ENCODE measurements around the gene NFYB.

Gene NFYB

DNA sequence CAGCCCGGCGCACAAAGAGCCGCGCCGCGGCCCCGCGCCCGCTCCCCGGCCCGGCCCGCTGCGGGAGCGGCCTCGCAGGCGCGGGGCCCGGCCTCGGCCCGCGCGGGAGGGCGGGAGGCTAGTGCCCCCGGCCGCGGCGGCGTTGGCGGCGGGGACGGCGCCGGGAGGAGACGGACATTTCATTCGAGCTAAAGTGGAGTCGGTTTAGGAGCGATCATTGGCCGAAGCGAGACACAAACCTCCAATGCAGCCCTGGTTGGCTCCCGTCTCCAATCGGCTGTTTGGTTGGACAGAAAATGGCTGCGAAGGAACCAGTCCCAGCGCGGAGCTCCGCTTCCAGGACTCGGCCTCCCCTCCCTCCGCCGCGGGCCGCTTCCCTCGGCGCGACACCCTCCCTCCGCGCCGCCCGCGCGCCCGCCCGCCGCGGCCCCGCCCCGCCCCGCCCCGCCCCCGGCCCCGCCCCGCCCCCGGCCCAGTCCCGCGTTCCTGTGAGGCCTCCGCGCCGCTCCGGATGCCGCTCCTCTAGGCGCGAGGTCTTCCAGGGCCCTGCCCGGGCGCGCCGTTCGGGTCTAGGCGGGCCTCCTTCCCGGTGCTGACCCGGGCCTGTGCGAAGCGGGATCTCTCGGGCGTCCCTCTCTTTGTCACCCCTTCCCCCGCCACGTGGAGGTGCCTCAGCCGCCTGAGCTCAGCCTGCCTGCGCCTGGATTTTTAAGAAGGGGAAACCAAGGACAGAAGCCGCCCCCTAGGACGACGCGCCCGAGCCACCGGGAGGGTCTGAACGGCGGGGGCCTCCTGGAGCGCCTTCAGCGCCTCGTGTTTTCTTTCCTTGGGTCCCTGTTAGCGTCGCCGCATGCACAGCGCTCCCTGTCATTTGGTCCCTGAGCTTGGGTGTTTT, at the start of gene NFYB:
Gene NFYB, minus strand, starts transcription at position 309 of the 895 bp plus-strand sequence. CDS start 2,757 bp downstream, outside the sequence.
- Histone ChIP-seq H3K4me2 (peak within 1 kb of the TSS; percentile 83 to 94 (median 89)), H3K27me3 (no peaks in the 10 kb centered on the region), H3K36me3 (peaks cover under 1 to 20% (median 14%) of the 10 kb centered on the region in 11 experiments; a peak in 14 of 22 replicates), H3K27ac (peak within 1 kb of the TSS; percentile 92 to 100 (median 99)), H3K9ac (peak within 1 kb of the TSS; percentile 96 to 100 (median 99)), H3K4me1 (peaks cover 33 to 46% (median 38%) of the 10 kb centered on the region in 10 experiments), H3K4me3 (peak within 1 kb of the TSS; percentile 82 to 97 (median 86)), H4K20me1 (peaks cover 0 to under 1% (median 0%) of the 10 kb centered on the region in 11 experiments; a peak in 2 of 22 replicates), H3K9me3 (replicated peaks in 1 of 11) (no peaks in the 10 kb centered on the region)
- TF ChIP-seq Cebpa-rat (IDR thresholded peaks at IDR 0.05) = no peak

DNA sequence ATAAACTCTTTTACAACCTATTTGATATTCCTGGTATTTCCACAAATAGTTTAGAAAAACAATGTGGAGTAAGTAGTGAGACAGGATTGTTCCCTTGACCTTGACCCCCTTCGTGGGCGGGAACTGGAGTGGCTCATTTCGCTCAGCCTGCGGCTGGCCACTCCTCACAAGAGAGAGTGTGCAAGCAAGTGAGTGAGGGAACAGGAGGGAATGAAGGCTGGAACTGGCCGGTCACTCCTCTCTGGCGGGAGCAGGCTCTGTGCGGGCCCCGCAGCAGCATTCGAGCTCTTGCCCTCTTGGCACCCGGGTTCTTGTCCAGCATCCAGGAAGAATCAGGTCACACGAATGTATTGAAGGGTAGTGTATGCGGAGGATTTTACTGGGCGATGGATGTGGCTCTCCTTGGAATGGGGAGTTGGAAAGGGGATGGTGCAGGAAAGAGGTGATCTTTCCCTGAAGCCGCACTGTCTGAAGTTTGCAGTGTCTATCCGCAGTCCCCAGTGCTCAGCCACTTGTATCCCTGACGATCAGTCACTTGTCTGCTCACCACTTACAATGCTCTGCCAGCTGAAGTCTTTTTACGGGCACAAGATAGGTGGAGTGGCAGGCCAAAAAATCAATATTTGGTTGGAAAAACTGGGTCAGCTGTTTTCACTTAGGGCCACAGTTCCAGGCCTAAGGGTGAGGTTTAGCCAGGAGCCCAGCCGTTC, 49.6 kb upstream of the NFYB start:
- H3K36me3 ChIP-seq = peaks cover 0 to 14% (median 0%) of the 10 kb centered on the region in 11 experiments; a peak in 5 of 22 replicates
- no peak overlapping the region for H3K4me3 ChIP-seq
- peaks cover 6 to 16% (median 9%) of the 10 kb centered on the region in 10 experiments; a peak in 16 of 20 replicates for H3K4me1 ChIP-seq
- no peak for TF ChIP-seq Cebpa-rat (IDR thresholded peaks at IDR 0.05)
- no peak overlapping the region for H3K4me2 ChIP-seq
- peaks cover 30 to 50% (median 36%) of the 10 kb centered on the region in 11 experiments for H3K9me3 ChIP-seq (replicated peaks in 1 of 11)
- no peak overlapping the region for H3K9ac ChIP-seq
- no peaks in the 10 kb centered on the region for H3K27me3 ChIP-seq
- no peaks in the 10 kb centered on the region for H4K20me1 ChIP-seq
- H3K27ac ChIP-seq = no peak overlapping the region

DNA sequence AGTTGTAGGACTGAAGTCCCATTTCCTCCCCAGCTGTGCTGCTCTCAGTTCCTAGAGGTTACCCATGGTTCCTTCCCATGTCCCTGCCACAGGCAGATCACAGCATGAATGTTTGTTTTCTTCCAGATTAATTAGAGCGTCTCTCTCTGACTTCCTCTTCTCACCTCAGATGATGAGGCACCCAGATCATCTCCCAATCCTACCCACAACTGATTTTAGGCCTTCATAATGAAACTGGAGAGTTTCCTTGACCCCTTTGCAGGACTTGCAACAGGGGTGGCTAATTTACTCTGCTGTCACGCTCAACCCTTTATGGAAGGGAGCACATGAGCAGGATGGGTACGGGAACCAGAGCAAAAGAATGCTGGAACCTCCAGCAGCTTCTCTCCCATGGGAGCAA, 45.4 kb upstream of the NFYB start:
- H3K9ac ChIP-seq = no peak overlapping the region
- peaks cover 37 to 61% (median 47%) of the 10 kb centered on the region in 11 experiments for H3K9me3 ChIP-seq (replicated peaks in 1 of 11)
- H3K4me3 ChIP-seq = peak overlapping the region in 7 of 10 experiments; percentile 1 to 33 (median 24); a peak in 9 of 20 replicates
- H3K4me2 ChIP-seq = peak overlapping the region; percentile 12 to 48 (median 22); a peak in 15 of 22 replicates
- H4K20me1 ChIP-seq = no peaks in the 10 kb centered on the region
- peaks cover 9 to 28% (median 16%) of the 10 kb centered on the region in 10 experiments for H3K4me1 ChIP-seq
- peaks cover 0 to 14% (median 0%) of the 10 kb centered on the region in 11 experiments; a peak in 5 of 22 replicates for H3K36me3 ChIP-seq
- peak overlapping the region in 6 of 11 experiments; percentile 32 to 53 (median 39); a peak in 10 of 22 replicates for H3K27ac ChIP-seq
- TF ChIP-seq Cebpa-rat (IDR thresholded peaks at IDR 0.05) = no peak
- no peaks in the 10 kb centered on the region for H3K27me3 ChIP-seq

DNA sequence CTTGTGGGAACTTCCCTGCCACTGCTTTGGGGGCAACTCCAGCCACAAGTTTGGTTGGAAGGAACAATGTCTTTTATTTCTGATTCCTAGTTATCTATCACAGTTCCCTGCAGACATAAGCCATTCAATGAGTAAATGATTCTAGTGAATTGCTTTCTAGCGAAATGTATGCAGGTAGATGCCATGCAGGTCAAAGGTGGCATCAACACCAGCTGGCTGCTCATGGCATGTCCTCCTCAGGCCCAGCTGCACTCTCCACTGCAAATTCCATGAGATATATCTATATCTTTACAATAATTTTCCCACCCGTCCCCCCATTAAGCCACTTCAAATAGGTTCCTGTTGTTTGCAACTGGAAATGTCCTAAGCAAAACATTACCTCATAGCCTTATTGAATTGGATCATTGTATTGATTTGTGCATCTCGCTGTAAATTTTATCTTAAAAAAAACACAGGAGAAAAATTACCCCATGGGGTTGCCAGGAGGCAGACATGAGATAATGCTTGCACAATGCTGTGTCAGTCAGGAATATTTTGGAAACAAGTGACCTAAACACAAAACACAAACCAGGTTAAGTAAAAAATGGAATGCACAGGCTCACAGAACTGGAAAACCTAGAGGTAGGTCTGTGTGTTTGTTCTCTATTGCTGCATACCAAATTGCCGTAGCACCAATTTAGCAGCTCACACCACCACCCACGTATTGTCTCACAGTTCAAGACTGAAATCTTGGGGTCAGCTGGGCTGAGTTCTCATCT, 44.8 kb upstream of the NFYB start:
- Histone ChIP-seq H3K4me2 (peak overlapping the region; percentile 12 to 48 (median 22); a peak in 14 of 22 replicates), H3K9ac (no peak overlapping the region), H3K4me3 (0 out of 20 replicates have a peak overlapping the region, but pooled peaks of 1 of the 10 experiments have one; percentile 6), H3K9me3 (replicated peaks in 1 of 11) (peaks cover 37 to 58% (median 47%) of the 10 kb centered on the region in 11 experiments), H3K27me3 (no peaks in the 10 kb centered on the region), H4K20me1 (no peaks in the 10 kb centered on the region), H3K27ac (peak overlapping the region in 6 of 11 experiments; percentile 4 to 53 (median 38); a peak in 7 of 22 replicates), H3K4me1 (peaks cover 14 to 35% (median 21%) of the 10 kb centered on the region in 10 experiments), H3K36me3 (peaks cover 0 to 14% (median 0%) of the 10 kb centered on the region in 11 experiments; a peak in 5 of 22 replicates)
- no peak for TF ChIP-seq Cebpa-rat (IDR thresholded peaks at IDR 0.05)

DNA sequence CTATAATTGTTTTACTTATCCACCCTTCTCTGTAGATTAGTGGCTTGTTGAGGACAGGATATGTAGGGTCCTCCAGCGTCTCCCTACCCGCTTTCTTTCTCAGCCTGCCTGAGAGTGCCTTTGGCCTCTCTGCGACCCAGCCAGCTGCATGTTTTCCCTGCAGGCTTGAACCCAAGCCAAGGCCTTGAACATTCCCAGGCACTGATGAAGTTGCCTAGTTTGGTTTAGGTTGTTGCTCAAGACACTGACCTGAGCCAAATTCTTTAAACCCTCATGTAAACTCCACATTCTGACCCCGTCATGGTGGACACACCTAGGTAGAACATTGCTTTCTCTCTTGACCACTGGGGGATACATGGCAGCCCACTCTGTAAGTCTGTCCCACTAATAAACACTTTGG, 44.1 kb upstream of the NFYB start:
- TF ChIP-seq Cebpa-rat (IDR thresholded peaks at IDR 0.05) = no peak
- no peak overlapping the region for H3K4me3 ChIP-seq
- H3K9ac ChIP-seq = no peak overlapping the region
- 0 out of 22 replicates have a peak overlapping the region, but pooled peaks of 1 of the 11 experiments have one; percentile 11 for H3K27ac ChIP-seq
- no peaks in the 10 kb centered on the region for H4K20me1 ChIP-seq
- no peak overlapping the region for H3K4me2 ChIP-seq
- peaks cover 32 to 53% (median 43%) of the 10 kb centered on the region in 11 experiments for H3K9me3 ChIP-seq (replicated peaks in 1 of 11)
- no peaks in the 10 kb centered on the region for H3K27me3 ChIP-seq
- peaks cover 17 to 41% (median 28%) of the 10 kb centered on the region in 10 experiments for H3K4me1 ChIP-seq
- peaks cover 0 to 14% (median 0%) of the 10 kb centered on the region in 11 experiments; a peak in 5 of 22 replicates for H3K36me3 ChIP-seq

DNA sequence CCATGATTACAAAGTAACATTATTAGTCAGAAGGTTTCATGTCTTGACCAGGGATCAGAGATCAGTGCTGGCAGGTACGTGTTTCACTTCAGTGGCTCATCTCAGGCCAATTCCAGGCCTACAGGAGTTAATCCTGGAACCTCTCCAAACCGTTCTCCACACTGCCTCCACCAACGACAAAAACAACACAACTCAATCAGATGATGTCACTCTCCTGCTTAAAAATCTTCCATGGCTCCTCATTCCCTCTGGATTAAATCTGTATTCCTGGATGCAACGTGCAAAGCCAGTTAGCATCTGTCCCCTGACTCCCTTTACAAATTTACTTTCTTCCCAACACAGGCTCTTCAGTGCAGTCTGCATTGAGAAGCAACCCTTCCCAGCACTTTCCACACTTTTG, 43.3 kb upstream of the NFYB start:
- Histone ChIP-seq H3K27ac (no peak overlapping the region), H4K20me1 (no peaks in the 10 kb centered on the region), H3K9me3 (replicated peaks in 1 of 11) (peaks cover 32 to 49% (median 43%) of the 10 kb centered on the region in 11 experiments), H3K36me3 (peaks cover 0 to 14% (median 0%) of the 10 kb centered on the region in 11 experiments; a peak in 5 of 22 replicates), H3K4me3 (no peak overlapping the region), H3K9ac (no peak overlapping the region), H3K4me1 (peaks cover 17 to 50% (median 34%) of the 10 kb centered on the region in 10 experiments), H3K4me2 (no peak overlapping the region), H3K27me3 (no peaks in the 10 kb centered on the region)
- no peak for TF ChIP-seq Cebpa-rat (IDR thresholded peaks at IDR 0.05)

DNA sequence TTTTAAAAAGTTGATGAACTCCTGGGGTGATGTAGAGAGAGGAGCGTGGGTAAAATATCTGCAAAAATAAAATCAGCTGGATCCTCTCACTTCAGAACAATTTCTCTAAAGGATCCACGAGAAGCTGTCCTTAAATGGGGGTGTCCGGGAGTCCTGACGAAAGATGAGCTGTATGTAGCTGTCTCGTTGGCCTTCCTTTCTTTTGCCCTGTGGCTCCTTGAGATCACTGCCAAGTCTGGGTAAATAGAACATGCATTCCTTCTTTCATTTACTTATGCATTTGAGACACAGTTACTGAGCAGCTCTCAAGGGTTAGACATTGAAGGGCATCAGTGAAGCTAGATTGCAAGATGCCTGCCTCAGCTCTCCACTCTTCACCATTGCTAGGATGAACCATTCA, 42.4 kb upstream of the NFYB start:
- Histone ChIP-seq H3K4me2 (no peak overlapping the region), H3K4me1 (peaks cover 17 to 59% (median 39%) of the 10 kb centered on the region in 10 experiments), H3K36me3 (peaks cover 0 to 14% (median 0%) of the 10 kb centered on the region in 11 experiments; a peak in 5 of 22 replicates), H4K20me1 (no peaks in the 10 kb centered on the region), H3K9ac (no peak overlapping the region), H3K27ac (no peak overlapping the region), H3K9me3 (replicated peaks in 1 of 11) (peaks cover 30 to 41% (median 37%) of the 10 kb centered on the region in 11 experiments), H3K27me3 (no peaks in the 10 kb centered on the region), H3K4me3 (no peak overlapping the region)
- TF ChIP-seq Cebpa-rat (IDR thresholded peaks at IDR 0.05) = no peak
